GM12878 (cell line): ENCODE results near the gene MLXIP. TPM values are rescaled to one million over a fixed set of nuclear protein-coding genes. Genes with fewer than 3 reads are reported as not detected.

ENCODE experiments used
- ATAC-seq: fragments of 200-7000 bp; cut with Tn5 transposase; 3 replicates; pipeline ENCODE4 v1.9.1; 2020; ENCODE audit warnings: mild to moderate bottlenecking, moderate library complexity
- BruUV-seq: library from RNA; stranded (reverse); fragments of 400-500 nt; replicated peaks from 2 replicates; lab custom pipeline; 2021; lab: Mats Ljungman, UMichigan
- CTCF ChIA-PET: fragments of 300-600 bp; sonication (Branson Sonifier 250); formaldehyde crosslinking; extraction: SDS; loops from one replicate; lab custom pipeline; 2021; ENCODE audit warnings: inconsistent platforms; lab: Yijun Ruan, JAX
- POLR2A ChIA-PET: fragments of 350-600 bp; formaldehyde crosslinking; extraction: SDS; loops from one replicate; lab custom pipeline; 2021; ENCODE audit warnings: inconsistent platforms; lab: Charles Lee
- RAD21 ChIA-PET: fragments of 300-600 bp; sonication (Branson Sonifier 250); formaldehyde crosslinking; loops from one replicate; lab custom pipeline; 2023; ENCODE audit warnings: antibody characterized with exemption; ENCODE audit not compliant: unreplicated experiment; lab: Charles Lee
- SMC1A ChIA-PET: fragments of 300-600 bp; sonication (Branson Sonifier 250); formaldehyde crosslinking; loops from one replicate; lab custom pipeline; 2023; ENCODE audit not compliant: unreplicated experiment, uncharacterized antibody; lab: Charles Lee
- DNase-seq: peaks from one replicate; pipeline ENCODE4 v3.0.0-alpha.2; 2011; ENCODE audit warnings: low read depth, low spot score
- FAIRE-seq: peaks from 3 replicates; lab custom pipeline; 2011; peaks lifted over from hg19 to GRCh38; lab: Jason Lieb, UNC
- H2AFZ ChIP-seq: 2 replicates; pipeline ENCODE4 v1.6.0; 2011; ENCODE audit warnings: low read depth, low read length, control low read depth; ENCODE audit not compliant: control insufficient read depth
- H3K27ac ChIP-seq: 2 replicates; pipeline ENCODE4 v1.5.1; 2011; ENCODE audit warnings: control low read depth; ENCODE audit not compliant: control insufficient read depth, insufficient read depth
- H3K27me3 ChIP-seq, 2 experiments: replicated peaks in 1 of 2; 2 replicates each; pipeline versions ENCODE4 v1.6.0 to v1.6.1; 2011; ENCODE audit warnings: low read length in 1 of 2; ENCODE audit not compliant: control insufficient read depth in 2 of 2, insufficient read depth in 2 of 2
- H3K36me3 ChIP-seq, 2 experiments: 2 replicates each; pipeline ENCODE4 v1.5.1; 2011; ENCODE audit warnings: low read length in 1 of 2; ENCODE audit not compliant: control insufficient read depth in 2 of 2, insufficient read depth in 2 of 2
- H3K4me1 ChIP-seq: 2 replicates; pipeline ENCODE4 v1.6.1; 2011; ENCODE audit warnings: mild to moderate bottlenecking, low read length, moderate library complexity, mixed read lengths; ENCODE audit not compliant: control insufficient read depth, insufficient read depth
- H3K4me2 ChIP-seq: 2 replicates; pipeline ENCODE4 v1.6.0; 2011; ENCODE audit warnings: control low read depth; ENCODE audit not compliant: control insufficient read depth, insufficient read depth
- H3K4me3 ChIP-seq: fragments of 200-600 bp; sonication (generic); 2 replicates; pipeline ENCODE4 v1.5.1; 2016
- H3K79me2 ChIP-seq: 2 replicates; pipeline ENCODE4 v1.6.0; 2011; ENCODE audit warnings: low read length; ENCODE audit not compliant: control insufficient read depth, insufficient read depth
- H3K9ac ChIP-seq: 2 replicates; pipeline ENCODE4 v1.8.0; 2011; ENCODE audit warnings: low read length, control low read depth, mixed read lengths; ENCODE audit not compliant: control insufficient read depth, insufficient read depth
- H3K9me3 ChIP-seq: replicated peaks from 3 replicates; pipeline ENCODE4 v1.5.1; 2011; ENCODE audit warnings: mild to moderate bottlenecking, low read length; ENCODE audit not compliant: control insufficient read depth, insufficient read depth
- H4K20me1 ChIP-seq: 2 replicates; pipeline ENCODE4 v1.6.0; 2011; ENCODE audit not compliant: control insufficient read depth, insufficient read depth
- CTCF ChIP-seq, 3 experiments: IDR thresholded peaks in 2 of 3; conservative IDR thresholded peaks in 1 of 3; 2 replicates each; pipeline ENCODE4 v1.5.1; 2011; ENCODE audit warnings: low read depth in 3 of 3, low read length in 3 of 3, mild to moderate bottlenecking in 3 of 3, control low read depth in 2 of 3, moderate library complexity in 2 of 3, inconsistent platforms in 1 of 3, mixed read lengths in 1 of 3; ENCODE audit not compliant: control insufficient read depth in 2 of 3, insufficient read depth in 1 of 3; ENCODE audit errors: extremely low read depth in 1 of 3
- EED ChIP-seq: sonication (generic); IDR thresholded peaks from 2 replicates; pipeline ENCODE4 v1.6.1; 2016; ENCODE audit warnings: antibody characterized with exemption, low read depth
- RAD21 ChIP-seq: IDR thresholded peaks from 2 replicates; pipeline ENCODE4 v1.6.1; 2011; ENCODE audit warnings: mild to moderate bottlenecking, low read depth, low read length, moderate library complexity; ENCODE audit not compliant: insufficient read depth
- SMC3 ChIP-seq: IDR thresholded peaks from 2 replicates; pipeline ENCODE4 v1.6.1; 2011; ENCODE audit warnings: low read length, improper control_type of control experiment, borderline replicate concordance
- SPI1 ChIP-seq: IDR thresholded peaks from 2 replicates; pipeline ENCODE4 v1.6.1; 2011; ENCODE audit warnings: low read depth, mild to moderate bottlenecking, low read length, moderate library complexity, borderline replicate concordance; ENCODE audit not compliant: insufficient read depth
- SREBF2 ChIP-seq: IDR thresholded peaks from 2 replicates; pipeline ENCODE4 v1.6.1; 2012; ENCODE audit warnings: mild to moderate bottlenecking, low read length
- YY1 ChIP-seq: IDR thresholded peaks from 2 replicates; pipeline ENCODE4 v1.6.1; 2011; ENCODE audit warnings: low read depth, mild to moderate bottlenecking, low read length
- WGBS: methylation state at CpG from one replicate; pipeline ENCODE4 v1.1.6; 2016; ENCODE audit warnings: low lambda C conversion rate; ENCODE audit not compliant: insufficient replicate concordance, insufficient coverage; ENCODE audit errors: missing lambda C conversion rate; 5-methylcytosine and 5-hydroxymethylcytosine counted together
- in situ Hi-C: fragments of 300-500 bp; cut with MboI; formaldehyde crosslinking; loops from 9 replicates; pipeline ENCODE4 v1.14.3; 2018; ENCODE audit warnings: mixed read lengths
- intact Hi-C: fragments of 100-400 bp; cut with micrococcal nuclease; formaldehyde crosslinking; loops from one replicate; pipeline ENCODE4 v1.14.2; 2022; ENCODE audit not compliant: unreplicated experiment
- polyA plus RNA-seq, 11 experiments: library from polyadenylated mRNA; depleted of rRNA in 4 of 11; unstranded in 6 of 11; stranded (reverse) in 5 of 11; fragments of >200 nt; fragmentation: Nextera tagmentation in 4 of 11; fragmentation: Illumina TruSeq in 1 of 11; extraction: Ambion mirVana in 4 of 11; extraction: Trizol in 1 of 11; gene quantifications; 1 replicate in 1 of 11; 2 replicates in 10 of 11; pipeline versions ENCODE4 v1.2.1 to v1.2.3, GENCODE V29; 2011 to 2016; ENCODE audit warnings: inconsistent platforms in 2 of 11, missing spikeins in 2 of 11, low read depth in 1 of 11
- total RNA-seq, 4 experiments: library from RNA; depleted of rRNA in 3 of 4; stranded (reverse); fragments of >200 nt in 3 of 4; fragmentation: Illumina TruSeq in 1 of 4; extraction: Trizol in 1 of 4; gene quantifications; 2 replicates each; pipeline versions ENCODE4 v1.2.1 to v1.2.3, GENCODE V29; 2013 to 2021

The MLXIP gene
- total and polyA plus RNA-seq, 10 of the 15 experiments (the other 5 are each of a cell fraction or from before 2014, with no cell fraction given) = 1.1 to 23.7 (median 7.0) TPM

- DNase-seq (no peak), ATAC-seq (peak; percentile 63), FAIRE-seq (no peak)
- Histone ChIP-seq H3K9me3 (no peaks in the 10 kb centered on the region), H3K27me3 (0 out of 4 replicates have a peak, but pooled peaks cover 0 to 3% of the 10 kb centered on the region in 2 experiments), H3K36me3 (no peaks in the 10 kb centered on the region; a peak in 1 of 4 replicates), H3K4me1 (peaks cover 33% of the 10 kb centered on the region), H4K20me1 (no peaks in the 10 kb centered on the region; the same call in 1 of the 2 replicates), H3K27ac (no peak overlapping the region), H3K79me2 (no peaks in the 10 kb centered on the region), H3K9ac (no peak overlapping the region), H2AFZ (no peak overlapping the region), H3K4me2 (no peak overlapping the region), H3K4me3 (no peak overlapping the region)
- RAD21 ChIA-PET = no interaction called here
- POLR2A ChIA-PET = no interaction called here
- in situ Hi-C loops (no loop called here), intact Hi-C loops (no loop called here)
- no TSS peak for BruUV-seq
- CTCF ChIA-PET = interaction anchor here (1.0 to 1.2 kb wide), 2 partner anchors 47 to 116 kb away, joined by 3 read pairs; no protein-coding TSS in a partner anchor
- TF ChIP-seq EED (0 out of 2 replicates have a peak, but pooled peaks have one; percentile 17), YY1 (peak; percentile 59), RAD21 (peak; percentile 35), CTCF (IDR thresholded peaks at IDR 0.05 in 2 of 3, conservative IDR thresholded peaks at IDR 0.05 in 1 of 3; ENCODE audit: control insufficient read depth in 2 of 3, extremely low read depth in 1 of 3, insufficient read depth in 1 of 3, low read depth in 3 of 3, low read length in 3 of 3) (peak; percentile 46 to 83 (median 72)), SPI1 (no peak), SMC3 (peak; percentile 35; the same call in 1 of the 2 replicates), SREBF2 (no peak)
- SMC1A ChIA-PET = interaction anchor here (1.0 kb wide), 1 partner anchor 18 kb away, joined by 3 read pairs; no protein-coding TSS in a partner anchor
- 69% methylated on average over 21 of the region's 21 CpGs for WGBS
Observed at GRCh38 chr12:122031342-122032216, 47.0 kb upstream of the MLXIP start.
